Neural crest cell (in vitro differentiated cells): ENCODE results near the gene PGD. TPM values are rescaled to one million over a fixed set of nuclear protein-coding genes. Genes with fewer than 3 reads are reported as not detected.

Experiments
- DNase-seq: peaks from one replicate; pipeline ENCODE4 v3.0.0; 2021; ENCODE audit warnings: low read depth, mixed read lengths, low spot score
- H3K27ac Mint-ChIP-seq: one replicate; pipeline ENCODE4 v1.8.0; 2021; ENCODE audit warnings: mild to moderate bottlenecking, mixed read lengths; ENCODE audit not compliant: unreplicated experiment
- H3K27me3 Mint-ChIP-seq: 2 replicates; pipeline ENCODE4 v1.8.0; 2021; ENCODE audit warnings: low read depth, mild to moderate bottlenecking, mixed read lengths
- H3K36me3 Mint-ChIP-seq: 2 replicates; pipeline ENCODE4 v1.8.0; 2021; ENCODE audit warnings: low read depth, mild to moderate bottlenecking, mixed read lengths
- H3K4me1 Mint-ChIP-seq: 2 replicates; pipeline ENCODE4 v1.8.0; 2021; ENCODE audit warnings: mixed read lengths
- H3K4me3 Mint-ChIP-seq: one replicate; pipeline ENCODE4 v1.8.0; 2021; ENCODE audit warnings: mild to moderate bottlenecking, mixed read lengths
- H3K9me3 Mint-ChIP-seq: 2 replicates; pipeline ENCODE4 v1.8.0; 2021; ENCODE audit warnings: mixed read lengths
- CTCF ChIP-seq: fragments of 200-600 bp; sonication (generic); conservative IDR thresholded peaks from 2 replicates; pipeline ENCODE4 v1.5.0; 2021; ENCODE audit warnings: antibody characterized with exemption, mild to moderate bottlenecking
- long read RNA-seq: library from polyadenylated mRNA; unstranded; transcript quantifications from one replicate; pipeline ENCODE4 v2.0.0, GENCODE V29; 2020
- total RNA-seq: library from RNA; stranded (reverse); gene quantifications from 2 replicates; pipeline ENCODE4 v1.2.1, GENCODE V29; 2021

PGD gene
- total RNA-seq: 484 and 496 TPM in 2 replicates
- long read RNA-seq, transcript PGD-201 (13 exons, 1,885 nt): major isoform, 1,030 of 1,175 reads
- long read RNA-seq, transcript PGD-206 (2 exons, 462 nt): minor isoform, 5 of 1,175 reads
- long read RNA-seq, partial matches to known transcripts: 84 of 1,175 reads
- long read RNA-seq, other reads (novel, unspliced or antisense): 56 of 1,175 reads

- Mint-ChIP-seq H3K27ac (peak within 1 kb of the TSS; percentile 98), H3K4me3 (peak within 1 kb of the TSS; percentile 99), H3K9me3 (peaks cover 3% of the 10 kb centered on the region)
Observed at GRCh38 chr1:10398734-10399443, at the start of gene PGD. PGD (plus strand) TSS chr1:10399064; CDS start chr1:10399118, 54 bp downstream.

GRCh38 chr1:10353282-10353681 lies 45.6 kb upstream of the PGD start:
- Mint-ChIP-seq H3K9me3 (no peaks in the 10 kb centered on the region), H3K36me3 (peaks cover 5% of the 10 kb centered on the region), H3K4me3 (no peak overlapping the region), H3K27me3 (no peaks in the 10 kb centered on the region), H3K4me1 (peaks cover 4% of the 10 kb centered on the region), H3K27ac (peak overlapping the region; percentile 90)
- TF ChIP-seq CTCF: no peak
- no peak for DNase-seq

More at GRCh38 chr1:10398734-10399443, at the start of gene PGD:
- Mint-ChIP-seq H3K36me3 (peaks cover 29% of the 10 kb centered on the region), H3K27me3 (peaks cover 9% of the 10 kb centered on the region), H3K4me1 (peaks cover 38% of the 10 kb centered on the region)
- DNase-seq: peak; percentile 98
- no peak for TF ChIP-seq CTCF

- H3K4me3 Mint-ChIP-seq: no peak overlapping the region
- DNase-seq: no peak
Observed at GRCh38 chr1:10353693-10354092, 45.2 kb upstream of the PGD start.

GRCh38 chr1:10360045-10360444 lies 38.8 kb upstream of the PGD start:
- no peak for DNase-seq
- Mint-ChIP-seq H3K27ac (no peak overlapping the region), H3K36me3 (peaks cover 18% of the 10 kb centered on the region), H3K4me1 (no peaks in the 10 kb centered on the region), H3K27me3 (no peaks in the 10 kb centered on the region), H3K9me3 (no peaks in the 10 kb centered on the region), H3K4me3 (no peak overlapping the region)
- no peak for TF ChIP-seq CTCF

More at GRCh38 chr1:10353693-10354092, 45.2 kb upstream of the PGD start:
- H3K4me1 Mint-ChIP-seq: peaks cover 4% of the 10 kb centered on the region
- H3K9me3 Mint-ChIP-seq: no peaks in the 10 kb centered on the region
- peaks cover 2% of the 10 kb centered on the region for H3K36me3 Mint-ChIP-seq
- no peaks in the 10 kb centered on the region for H3K27me3 Mint-ChIP-seq
- no peak for TF ChIP-seq CTCF
- peak overlapping the region; percentile 90 for H3K27ac Mint-ChIP-seq

- Mint-ChIP-seq H3K4me3 (no peak overlapping the region), H3K4me1 (no peaks in the 10 kb centered on the region), H3K27ac (no peak overlapping the region), H3K27me3 (no peaks in the 10 kb centered on the region), H3K36me3 (peaks cover 22% of the 10 kb centered on the region), H3K9me3 (no peaks in the 10 kb centered on the region)
- no peak for DNase-seq
- no peak for TF ChIP-seq CTCF
Observed at GRCh38 chr1:10361515-10361914, 37.3 kb upstream of the PGD start.
